Cardiac muscle cell (in vitro differentiated cells and primary cell): ENCODE measurements around the gene MRPL30. TPM values are rescaled to one million over a fixed set of nuclear protein-coding genes. Genes with fewer than 3 reads are reported as not detected.

Experiments
- DNase-seq, 2 donors: peaks; one replicate each; pipeline versions ENCODE4 v3.0.0 to v3.0.0-alpha.2; 2010 to 2017; ENCODE audit warnings: low read depth in 1 of 2, low spot score in 1 of 2
- H3K27ac ChIP-seq: fragments of 200-600 bp; sonication (generic); 2 replicates; pipeline ENCODE4 v1.5.1; 2016
- H3K27me3 ChIP-seq: fragments of 200-600 bp; sonication (generic); 2 replicates; pipeline ENCODE4 v1.6.0; 2016; ENCODE audit warnings: control low read depth
- H3K36me3 ChIP-seq: fragments of 200-600 bp; sonication (generic); 2 replicates; pipeline ENCODE4 v1.5.1; 2016; ENCODE audit warnings: control low read depth
- H3K4me1 ChIP-seq: fragments of 200-600 bp; sonication (generic); 2 replicates; pipeline ENCODE4 v1.8.1; 2017; ENCODE audit warnings: low read depth, mild to moderate bottlenecking, mixed run types
- H3K4me3 ChIP-seq: fragments of 200-600 bp; sonication (generic); 2 replicates; pipeline ENCODE4 v1.5.1; 2016; ENCODE audit warnings: mild to moderate bottlenecking
- H3K9me3 ChIP-seq: fragments of 200-600 bp; sonication (generic); 2 replicates; pipeline ENCODE4 v1.5.1; 2017; ENCODE audit warnings: low read depth, mild to moderate bottlenecking, control low read depth
- polyA plus RNA-seq: library from polyadenylated mRNA; unstranded; fragments of >200 nt; fragmentation: Nextera tagmentation; extraction: Ambion mirVana; gene quantifications from 2 replicates; pipeline ENCODE4 v1.2.1, GENCODE V29; 2016
- total RNA-seq: library from RNA; depleted of rRNA; stranded (reverse); fragments of >200 nt; gene quantifications from 2 replicates; pipeline ENCODE4 v1.2.3, GENCODE V29; 2016
- TF ChIP-seq, protein P1 (sequence below): IDR thresholded peaks from 2 replicates; pipeline ENCODE4 v1.5.1; 2012; ENCODE audit warnings: low read depth, mild to moderate bottlenecking, low read length

The MRPL30 gene
- total and polyA plus RNA-seq, 2 experiments from 2014 or later, result 33.7 to 38.3 TPM

DNA sequence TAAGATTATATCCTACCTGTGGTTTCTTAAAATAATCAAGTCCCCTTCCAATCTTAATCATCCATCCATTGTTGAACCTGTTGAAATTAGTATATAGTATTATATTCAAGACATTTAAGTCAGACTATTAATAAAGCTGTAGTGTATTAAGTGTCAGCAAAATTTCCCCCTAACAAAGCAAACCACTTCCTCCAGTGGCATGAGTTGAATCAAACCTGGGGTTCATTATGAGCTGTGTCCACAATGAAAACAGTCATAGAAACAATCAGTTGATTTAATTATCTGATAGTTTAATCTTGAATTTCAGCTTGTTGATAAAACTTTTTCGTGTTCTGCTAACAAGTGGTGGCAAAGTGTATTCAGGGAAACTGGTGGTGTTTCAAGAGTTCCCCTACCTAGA is 11.4 kb upstream of the MRPL30 start:
- H3K4me3 ChIP-seq, result no peak overlapping the region
- no peaks in the 10 kb centered on the region for H3K27me3 ChIP-seq
- no peaks in the 10 kb centered on the region for H3K9me3 ChIP-seq
- DNase-seq, result no peak
- H3K36me3 ChIP-seq, result peaks cover 26% of the 10 kb centered on the region
- no peak overlapping the region for H3K27ac ChIP-seq
- no peaks in the 10 kb centered on the region for H3K4me1 ChIP-seq
- TF ChIP-seq, protein P1, sequence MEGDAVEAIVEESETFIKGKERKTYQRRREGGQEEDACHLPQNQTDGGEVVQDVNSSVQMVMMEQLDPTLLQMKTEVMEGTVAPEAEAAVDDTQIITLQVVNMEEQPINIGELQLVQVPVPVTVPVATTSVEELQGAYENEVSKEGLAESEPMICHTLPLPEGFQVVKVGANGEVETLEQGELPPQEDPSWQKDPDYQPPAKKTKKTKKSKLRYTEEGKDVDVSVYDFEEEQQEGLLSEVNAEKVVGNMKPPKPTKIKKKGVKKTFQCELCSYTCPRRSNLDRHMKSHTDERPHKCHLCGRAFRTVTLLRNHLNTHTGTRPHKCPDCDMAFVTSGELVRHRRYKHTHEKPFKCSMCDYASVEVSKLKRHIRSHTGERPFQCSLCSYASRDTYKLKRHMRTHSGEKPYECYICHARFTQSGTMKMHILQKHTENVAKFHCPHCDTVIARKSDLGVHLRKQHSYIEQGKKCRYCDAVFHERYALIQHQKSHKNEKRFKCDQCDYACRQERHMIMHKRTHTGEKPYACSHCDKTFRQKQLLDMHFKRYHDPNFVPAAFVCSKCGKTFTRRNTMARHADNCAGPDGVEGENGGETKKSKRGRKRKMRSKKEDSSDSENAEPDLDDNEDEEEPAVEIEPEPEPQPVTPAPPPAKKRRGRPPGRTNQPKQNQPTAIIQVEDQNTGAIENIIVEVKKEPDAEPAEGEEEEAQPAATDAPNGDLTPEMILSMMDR, result no peak

DNA sequence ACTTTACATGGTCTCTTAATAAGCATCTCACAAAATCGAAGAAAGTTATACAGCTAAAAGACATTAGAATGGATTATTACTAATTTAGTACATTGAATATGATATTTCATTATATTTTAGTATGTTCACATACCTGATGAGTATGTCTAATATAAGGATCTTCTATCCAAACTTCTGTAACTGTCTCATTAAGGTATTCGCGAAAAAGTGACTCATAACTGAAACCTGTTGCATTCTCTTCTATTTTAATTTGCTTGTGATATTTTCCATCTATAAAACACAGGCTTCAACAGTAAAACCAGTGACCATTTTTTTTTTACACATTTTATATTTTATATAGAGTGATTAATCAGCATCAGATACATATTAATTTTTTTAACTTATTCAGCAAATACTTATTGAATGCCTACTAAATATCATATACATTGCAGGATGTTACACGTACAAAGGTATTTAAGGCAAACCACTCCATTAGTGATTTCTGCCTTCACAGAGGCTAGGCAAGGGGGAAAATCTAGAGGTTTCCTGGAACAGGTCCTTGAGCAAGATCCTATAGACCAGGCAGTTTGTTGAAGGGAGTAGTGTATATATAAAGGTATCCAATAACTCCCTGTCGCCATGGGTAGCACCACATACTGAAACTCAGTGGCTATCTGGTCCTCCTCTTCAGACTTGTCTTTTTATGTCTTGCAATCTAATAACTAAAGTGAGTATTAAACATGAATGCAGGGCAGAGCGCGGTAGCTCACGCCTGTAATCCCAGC is 9.4 kb upstream of the MRPL30 start:
- Histone ChIP-seq H3K36me3 (peaks cover 26% of the 10 kb centered on the region), H3K4me1 (no peaks in the 10 kb centered on the region), H3K27me3 (no peaks in the 10 kb centered on the region), H3K27ac (no peak overlapping the region), H3K9me3 (no peaks in the 10 kb centered on the region), H3K4me3 (no peak overlapping the region)
- TF ChIP-seq, protein P1, result no peak
- no peak for DNase-seq

DNA sequence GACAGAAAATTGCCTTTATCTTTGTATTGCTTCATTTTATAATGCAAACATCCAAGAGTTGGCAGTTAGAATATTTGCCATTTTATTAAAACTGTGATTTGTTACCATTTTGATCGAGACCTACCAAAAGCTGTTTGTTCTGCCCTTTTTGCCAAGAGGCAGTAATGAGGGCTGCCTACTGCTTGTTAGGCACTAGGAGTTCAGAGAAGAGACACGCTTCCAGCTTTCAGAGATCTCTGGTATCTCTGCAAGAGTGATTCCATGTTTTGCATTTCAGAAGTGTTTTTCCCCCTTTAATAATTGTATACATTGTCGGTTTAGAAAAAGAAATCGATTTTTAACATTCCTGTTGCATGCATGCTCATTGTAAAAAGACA is 628 bp downstream of the MRPL30 start:
- H3K36me3 ChIP-seq, result no peaks in the 10 kb centered on the region
- TF ChIP-seq, protein P1, result no peak
- H3K4me3 ChIP-seq, result peak overlapping the region; percentile 90
- H3K9me3 ChIP-seq, result no peaks in the 10 kb centered on the region
- H3K27ac ChIP-seq, result peak overlapping the region; percentile 95
- DNase-seq, result peak; percentile 4 to 15
- no peaks in the 10 kb centered on the region for H3K27me3 ChIP-seq
- H3K4me1 ChIP-seq, result peaks cover 10% of the 10 kb centered on the region

DNA sequence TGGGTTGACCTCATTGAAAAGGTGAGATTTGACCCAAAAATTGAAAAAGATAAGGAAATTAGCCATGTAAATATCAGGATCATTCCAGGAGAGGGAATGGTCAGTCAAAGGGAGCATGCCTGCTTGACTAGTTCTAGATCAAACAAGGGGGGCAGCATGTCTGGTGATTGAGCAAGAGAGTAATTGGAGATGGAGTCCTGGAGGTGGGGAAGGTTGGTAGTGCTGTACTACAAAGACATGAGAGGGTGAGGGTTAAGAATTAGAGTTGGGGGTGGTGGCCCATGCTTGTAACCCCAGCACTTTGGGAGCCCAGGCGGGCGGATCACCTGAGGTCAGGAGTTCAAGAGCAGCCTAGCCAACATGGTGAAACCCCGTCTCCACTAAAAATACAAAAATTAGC is 2.0 kb downstream of the MRPL30 start:
- DNase-seq, result peak in 1 of 2 donors; percentile 4
- Histone ChIP-seq H3K4me3 (no peak overlapping the region), H3K27ac (no peak overlapping the region)

DNA sequence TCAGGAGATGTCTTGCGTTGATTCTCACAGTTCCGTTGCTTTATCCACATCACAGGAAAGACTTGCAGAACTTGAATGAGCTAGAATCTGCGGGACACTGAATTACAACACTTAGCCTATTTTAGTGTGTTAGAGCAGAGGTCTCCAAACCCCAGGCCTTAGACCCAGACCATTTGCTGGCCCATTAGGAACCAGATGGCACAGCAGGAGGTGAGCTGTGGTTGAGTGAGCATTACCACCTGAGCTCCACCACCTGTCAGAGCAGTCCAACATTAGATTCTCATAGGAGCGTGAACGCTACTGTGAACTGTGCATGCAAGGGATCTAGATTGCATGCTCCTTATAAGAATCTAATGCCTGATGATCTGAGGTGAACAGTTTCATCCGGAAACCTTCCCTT is 3.8 kb downstream of the MRPL30 start:
- Histone ChIP-seq H3K9me3 (no peaks in the 10 kb centered on the region), H3K4me3 (no peak overlapping the region), H3K27me3 (no peaks in the 10 kb centered on the region), H3K27ac (no peak overlapping the region), H3K4me1 (peaks cover 8% of the 10 kb centered on the region), H3K36me3 (peaks cover 6% of the 10 kb centered on the region)
- TF ChIP-seq, protein P1, result no peak
- DNase-seq, result no peak

More for the DNA sequence above, 2.0 kb downstream of the MRPL30 start:
- Histone ChIP-seq H3K27me3 (no peaks in the 10 kb centered on the region), H3K36me3 (no peaks in the 10 kb centered on the region), H3K9me3 (no peaks in the 10 kb centered on the region), H3K4me1 (peaks cover 10% of the 10 kb centered on the region)
- TF ChIP-seq, protein P1, result no peak
